Gastroesophageal sphincter (tissue), 4 donors: Measurements from ENCODE around the gene VAV1. TPM values are rescaled to one million over a fixed set of nuclear protein-coding genes. Genes with fewer than 3 reads are reported as not detected.
"Not testable (repeated sequence)": the region's sequence is repeated elsewhere in the genome, so short reads cannot be mapped to it uniquely, and the experiment has no call there.

ENCODE experiments used
- ATAC-seq: fragments of 150-250 bp; one replicate; pipeline ENCODE4 v1.9.1; 2016; ENCODE audit warnings: mild to moderate bottlenecking, moderate library complexity
- H3K27ac ChIP-seq, 4 donors: fragments of 200-600 bp; sonication (generic) in 3 of 4; 1 replicate in 3 of 4; 2 replicates in 1 of 4; pipeline ENCODE4 v1.5.1; 2016 to 2019
- H3K27me3 ChIP-seq: fragments of 200-600 bp; sonication (generic); one replicate; pipeline ENCODE4 v1.5.1; 2019
- H3K36me3 ChIP-seq, 2 donors: fragments of 200-600 bp; sonication (generic); one replicate each; pipeline ENCODE4 v1.5.1; 2019; ENCODE audit warnings: control low read depth in 1 of 2
- H3K4me1 ChIP-seq, 3 donors: fragments of 200-600 bp; sonication (generic); 1 replicate in 2 of 3; 2 replicates in 1 of 3; pipeline ENCODE4 v1.5.1; 2016 to 2019; ENCODE audit warnings: control low read depth in 2 of 3
- H3K4me3 ChIP-seq, 2 donors: fragments of 200-600 bp; sonication (generic); one replicate each; pipeline ENCODE4 v1.5.1; 2019; ENCODE audit warnings: mild to moderate bottlenecking in 1 of 2, moderate library complexity in 1 of 2
- H3K9me3 ChIP-seq, 3 donors: fragments of 200-600 bp; sonication (generic); one replicate each; pipeline ENCODE4 v1.5.1; 2017 to 2019; ENCODE audit warnings: control low read depth in 2 of 3
- CTCF ChIP-seq, 4 experiments: fragments of 200-600 bp in 2 of 4; fragments of 450-650 bp in 2 of 4; sonication (generic) in 1 of 4; IDR thresholded peaks; one replicate each; pipeline ENCODE4 v1.5.1; 2017 to 2019; ENCODE audit warnings: antibody characterized with exemption in 4 of 4, mild to moderate bottlenecking in 2 of 4, moderate library complexity in 2 of 4
- EP300 ChIP-seq: sonication (generic); formaldehyde crosslinking; IDR thresholded peaks from one replicate; pipeline ENCODE4 v1.6.1; 2017; ENCODE audit warnings: antibody characterized with exemption, mild to moderate bottlenecking
- POLR2A ChIP-seq, 2 donors: fragments of 450-650 bp; IDR thresholded peaks; one replicate each; pipeline ENCODE4 v1.6.1; 2017; ENCODE audit warnings: antibody characterized with exemption in 2 of 2, mild to moderate bottlenecking in 2 of 2, moderate library complexity in 1 of 2
- POLR2AphosphoS5 ChIP-seq: sonication (generic); formaldehyde crosslinking; IDR thresholded peaks from one replicate; pipeline ENCODE4 v1.6.1; 2017; ENCODE audit warnings: antibody characterized with exemption
- WGBS, 2 donors: methylation state at CpG; one replicate each; pipeline ENCODE4 v1.1.5; 2018; ENCODE audit warnings: low coverage in 1 of 2; 5-methylcytosine and 5-hydroxymethylcytosine counted together
- total RNA-seq, 4 donors: library from RNA; depleted of rRNA; stranded (reverse); fragments of >200 nt; gene quantifications; one replicate each; pipeline ENCODE4 v1.1.0, GENCODE V29; 2016

Gene VAV1
- total RNA-seq, 4 donors from 2014 or later = 2.3 to 7.8 (median 5.7) TPM

DNA sequence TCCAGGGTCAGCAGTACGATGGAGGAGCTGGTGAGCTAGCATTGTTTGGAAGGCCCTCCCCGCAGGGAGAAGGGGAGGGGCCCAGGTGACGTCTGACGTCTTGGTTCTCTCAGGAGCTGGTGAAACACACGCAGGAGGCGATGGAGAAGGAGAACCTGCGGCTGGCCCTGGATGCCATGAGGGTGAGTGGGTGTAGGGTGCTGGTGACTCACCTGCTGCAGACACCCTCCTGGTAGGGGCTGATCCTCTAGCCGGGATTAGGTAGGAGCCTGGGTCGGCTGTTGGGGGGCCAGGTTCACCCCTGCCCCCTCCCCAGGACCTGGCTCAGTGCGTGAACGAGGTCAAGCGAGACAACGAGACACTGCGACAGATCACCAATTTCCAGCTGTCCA is 55.8 kb downstream of the VAV1 start:
- Histone ChIP-seq H3K4me1 (no peaks in the 10 kb centered on the region), H3K9me3 (no peaks in the 10 kb centered on the region), H3K4me3 (no peak overlapping the region), H3K27ac (no peak overlapping the region), H3K27me3 (peaks cover 48% of the 10 kb centered on the region), H3K36me3 (no peaks in the 10 kb centered on the region)
- whole genome bisulfite sequencing, 2 donors = 50% methylated on average over 1 of the region's 14 CpGs; no CpG with 5 or more reads in 1 of the 2 donors
- TF ChIP-seq POLR2A (IDR thresholded peaks at IDR 0.05) = no peak
- TF ChIP-seq EP300 = no peak
- no peak for TF ChIP-seq CTCF (IDR thresholded peaks at IDR 0.05)
- no peak for TF ChIP-seq POLR2AphosphoS5
- ATAC-seq = no peak

- ATAC-seq = no peak
- no peaks in the 10 kb centered on the region for H3K36me3 ChIP-seq
- no peak overlapping the region for H3K4me3 ChIP-seq
- no peak overlapping the region for H3K27ac ChIP-seq
- no peaks in the 10 kb centered on the region for H3K9me3 ChIP-seq
- peaks cover 54% of the 10 kb centered on the region for H3K27me3 ChIP-seq
- 41 to 76% methylated on average over 5 to 9 of the region's 18 CpGs for WGBS, 2 donors
- H3K4me1 ChIP-seq = no peaks in the 10 kb centered on the region
- TF ChIP-seq POLR2A (IDR thresholded peaks at IDR 0.05) (no peak), EP300 (no peak), POLR2AphosphoS5 (no peak), CTCF (IDR thresholded peaks at IDR 0.05) (no peak)
These were observed 56.5 kb downstream of the VAV1 start for GRCh38 chr19:6828698-6829633.

GRCh38 chr19:6829829-6830228 is 57.3 kb downstream of the VAV1 start:
- 90 to 99% methylated on average over 7 to 9 of the region's 15 CpGs for WGBS, 2 donors

DNA sequence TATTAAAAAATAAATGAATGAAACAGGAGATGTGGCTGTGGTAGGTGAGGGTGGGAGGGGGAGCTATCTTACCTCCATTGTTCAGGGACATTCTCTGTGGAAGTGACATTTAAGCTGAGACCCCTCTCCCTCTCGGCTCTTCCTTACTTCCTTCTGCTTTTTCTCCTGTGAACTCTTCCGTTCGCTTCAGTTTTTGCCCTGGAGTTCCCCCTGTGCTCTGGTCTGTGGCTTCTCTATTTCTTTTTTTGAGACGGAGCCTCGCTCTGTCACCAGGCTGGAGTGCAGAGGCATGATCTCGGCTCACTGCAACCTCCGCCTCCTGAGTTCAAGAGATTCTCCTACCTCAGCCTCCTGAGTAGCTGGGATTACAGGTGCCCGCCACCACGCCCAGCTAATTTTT is 58.6 kb downstream of the VAV1 start:
- not testable (repeated sequence) for H3K4me3 ChIP-seq, H3K9me3 ChIP-seq, H3K4me1 ChIP-seq, H3K36me3 ChIP-seq, H3K27ac ChIP-seq, ATAC-seq
- WGBS, 2 donors = 52 to 76% methylated on average over 3 to 9 of the region's 9 CpGs
- peaks cover 51% of the 10 kb centered on the region for H3K27me3 ChIP-seq

More at GRCh38 chr19:6829829-6830228, 57.3 kb downstream of the VAV1 start:
- H3K9me3 ChIP-seq, H3K36me3 ChIP-seq, H3K4me1 ChIP-seq, ATAC-seq, H3K27ac ChIP-seq, H3K4me3 ChIP-seq: not testable (repeated sequence)
- peaks cover 54% of the 10 kb centered on the region for H3K27me3 ChIP-seq

- TF ChIP-seq POLR2A (IDR thresholded peaks at IDR 0.05) (no peak), CTCF (IDR thresholded peaks at IDR 0.05) (no peak), EP300 (no peak), POLR2AphosphoS5 (no peak)
- Histone ChIP-seq H3K27ac (no peak overlapping the region), H3K9me3 (no peaks in the 10 kb centered on the region), H3K27me3 (peaks cover 44% of the 10 kb centered on the region), H3K4me3 (no peak overlapping the region), H3K4me1 (no peaks in the 10 kb centered on the region), H3K36me3 (no peaks in the 10 kb centered on the region)
- no peak for ATAC-seq
- 54 to 80% methylated on average over 1 of the region's 1 CpG for WGBS, 2 donors
These were observed 59.9 kb downstream of the VAV1 start for GRCh38 chr19:6832412-6832811.

- H3K27me3 ChIP-seq = peaks cover 36% of the 10 kb centered on the region
- no peak for TF ChIP-seq POLR2A (IDR thresholded peaks at IDR 0.05)
- no peak for TF ChIP-seq CTCF (IDR thresholded peaks at IDR 0.05)
- no peak for TF ChIP-seq EP300
- no peak for TF ChIP-seq POLR2AphosphoS5
- H3K4me3 ChIP-seq = no peak overlapping the region
- no peak for ATAC-seq
- no peak overlapping the region for H3K27ac ChIP-seq
- no peaks in the 10 kb centered on the region for H3K9me3 ChIP-seq
- WGBS, 2 donors = 79 to 98% methylated on average over 7 to 9 of the region's 16 CpGs
- no peaks in the 10 kb centered on the region for H3K4me1 ChIP-seq
- H3K36me3 ChIP-seq = no peaks in the 10 kb centered on the region
These were observed 60.8 kb downstream of the VAV1 start for GRCh38 chr19:6833166-6833790.
